Adipocyte (in vitro differentiated cells): ENCODE data around the gene SLC52A1.

Experiments used
- DNase-seq: peaks from one replicate; pipeline ENCODE4 v3.0.0-alpha.2; 2015; ENCODE audit warnings: low read depth
- H3K27me3 ChIP-seq: replicated peaks from 2 replicates; pipeline ENCODE4 v1.7.0; 2013; ENCODE audit warnings: mild to moderate bottlenecking, low read length, moderate library complexity; ENCODE audit not compliant: control insufficient read depth, insufficient read depth
- H3K36me3 ChIP-seq: 2 replicates; pipeline ENCODE4 v1.7.0; 2013; ENCODE audit warnings: low read length, mild to moderate bottlenecking, moderate library complexity; ENCODE audit not compliant: control insufficient read depth, insufficient read depth, severe bottlenecking
- H3K4me1 ChIP-seq: 2 replicates; pipeline ENCODE4 v1.7.0; 2013; ENCODE audit warnings: mild to moderate bottlenecking, low read length, moderate library complexity; ENCODE audit not compliant: control insufficient read depth, insufficient read depth
- H3K4me3 ChIP-seq: 2 replicates; pipeline ENCODE4 v1.7.0; 2013; ENCODE audit warnings: mild to moderate bottlenecking, low read length, moderate library complexity
- H3K9ac ChIP-seq: 2 replicates; pipeline ENCODE4 v1.7.0; 2013; ENCODE audit warnings: mild to moderate bottlenecking, low read length, moderate library complexity
- H3K9me3 ChIP-seq: 2 replicates; pipeline ENCODE4 v1.7.0; 2013; ENCODE audit warnings: mild to moderate bottlenecking, low read length, moderate library complexity; ENCODE audit not compliant: control insufficient read depth

The SLC52A1 gene

GRCh38 chr17:5002121-5002788 lies 33.0 kb downstream of the SLC52A1 start:
- H3K4me1 ChIP-seq: peaks cover 25% of the 10 kb centered on the region
- no peak overlapping the region for H3K4me3 ChIP-seq
- DNase-seq: no peak
- no peak overlapping the region for H3K9ac ChIP-seq
- no peaks in the 10 kb centered on the region for H3K9me3 ChIP-seq
- no peaks in the 10 kb centered on the region for H3K27me3 ChIP-seq
- H3K36me3 ChIP-seq: peaks cover 54% of the 10 kb centered on the region

GRCh38 chr17:5000237-5000639 lies 35.0 kb downstream of the SLC52A1 start:
- Histone ChIP-seq H3K9ac (peak overlapping the region; percentile 95), H3K9me3 (no peaks in the 10 kb centered on the region), H3K27me3 (no peaks in the 10 kb centered on the region), H3K36me3 (peaks cover 37% of the 10 kb centered on the region), H3K4me3 (peak overlapping the region; percentile 98), H3K4me1 (peaks cover 31% of the 10 kb centered on the region)
- DNase-seq: peak; percentile 69

GRCh38 chr17:4999430-5000093 lies 35.7 kb downstream of the SLC52A1 start:
- Histone ChIP-seq H3K36me3 (peaks cover 31% of the 10 kb centered on the region), H3K9me3 (no peaks in the 10 kb centered on the region), H3K27me3 (no peaks in the 10 kb centered on the region), H3K4me3 (peak overlapping the region; percentile 98), H3K4me1 (peaks cover 31% of the 10 kb centered on the region), H3K9ac (peak overlapping the region; percentile 95)
- no peak for DNase-seq

GRCh38 chr17:4998732-4999429 lies 36.3 kb downstream of the SLC52A1 start:
- H3K4me1 ChIP-seq: peaks cover 35% of the 10 kb centered on the region
- peak overlapping the region; percentile 98 for H3K4me3 ChIP-seq
- peak overlapping the region; percentile 95 for H3K9ac ChIP-seq
- no peaks in the 10 kb centered on the region for H3K27me3 ChIP-seq
- no peaks in the 10 kb centered on the region for H3K9me3 ChIP-seq
- peak; percentile 43 for DNase-seq
- H3K36me3 ChIP-seq: peaks cover 24% of the 10 kb centered on the region

- Histone ChIP-seq H3K9ac (peak overlapping the region; percentile 95), H3K9me3 (no peaks in the 10 kb centered on the region), H3K36me3 (peaks cover 17% of the 10 kb centered on the region), H3K4me3 (peak overlapping the region; percentile 98), H3K27me3 (no peaks in the 10 kb centered on the region), H3K4me1 (peaks cover 35% of the 10 kb centered on the region)
- DNase-seq: no peak
Observed at GRCh38 chr17:4998027-4998731, 37.0 kb downstream of the SLC52A1 start.

- Histone ChIP-seq H3K4me3 (peak within 1 kb of the TSS; percentile 98), H3K36me3 (peaks cover 14% of the 10 kb centered on the region), H3K4me1 (peaks cover 35% of the 10 kb centered on the region), H3K27me3 (no peaks in the 10 kb centered on the region), H3K9me3 (no peaks in the 10 kb centered on the region), H3K9ac (peak within 1 kb of the TSS; percentile 95)
- peak; percentile 98 for DNase-seq
Observed at GRCh38 chr17:4997302-4998026, 37.8 kb downstream of the SLC52A1 start, which contains the start of the genes INCA1 and KIF1C. Gene INCA1 (minus strand): TSS chr17:4997522. CDS start chr17:4994437, 3,085 bp downstream. Gene KIF1C (plus strand): TSS chr17:4997950. CDS start chr17:5000247, 2,297 bp downstream.

- no peak overlapping the region for H3K4me3 ChIP-seq
- no peaks in the 10 kb centered on the region for H3K27me3 ChIP-seq
- H3K36me3 ChIP-seq: no peaks in the 10 kb centered on the region
- H3K9ac ChIP-seq: no peak overlapping the region
- no peak for DNase-seq
- H3K4me1 ChIP-seq: peaks cover 16% of the 10 kb centered on the region
- H3K9me3 ChIP-seq: no peaks in the 10 kb centered on the region
Observed at GRCh38 chr17:4994081-4994595, 41.1 kb downstream of the SLC52A1 start.

- peak; percentile 40 for DNase-seq
- Histone ChIP-seq H3K9ac (peak overlapping the region; percentile 95), H3K36me3 (peaks cover 4% of the 10 kb centered on the region), H3K4me1 (peaks cover 24% of the 10 kb centered on the region), H3K4me3 (peak overlapping the region; percentile 89), H3K27me3 (no peaks in the 10 kb centered on the region), H3K9me3 (no peaks in the 10 kb centered on the region)
Observed at GRCh38 chr17:4987767-4988567, 47.3 kb downstream of the SLC52A1 start.

- peaks cover 24% of the 10 kb centered on the region for H3K4me1 ChIP-seq
- peak within 1 kb of the TSS; percentile 89 for H3K4me3 ChIP-seq
- H3K36me3 ChIP-seq: peaks cover 4% of the 10 kb centered on the region
- no peaks in the 10 kb centered on the region for H3K9me3 ChIP-seq
- no peaks in the 10 kb centered on the region for H3K27me3 ChIP-seq
- peak within 1 kb of the TSS; percentile 95 for H3K9ac ChIP-seq
- DNase-seq: peak; percentile 90
Observed at GRCh38 chr17:4986951-4987766, 48.1 kb downstream of the SLC52A1 start, which contains the start of gene CAMTA2. Gene CAMTA2 (minus strand): TSS chr17:4987675. CDS start chr17:4986222, 1,453 bp downstream.
